ENCODE measurements around the gene NXPE2.

Gene NXPE2

DNA sequence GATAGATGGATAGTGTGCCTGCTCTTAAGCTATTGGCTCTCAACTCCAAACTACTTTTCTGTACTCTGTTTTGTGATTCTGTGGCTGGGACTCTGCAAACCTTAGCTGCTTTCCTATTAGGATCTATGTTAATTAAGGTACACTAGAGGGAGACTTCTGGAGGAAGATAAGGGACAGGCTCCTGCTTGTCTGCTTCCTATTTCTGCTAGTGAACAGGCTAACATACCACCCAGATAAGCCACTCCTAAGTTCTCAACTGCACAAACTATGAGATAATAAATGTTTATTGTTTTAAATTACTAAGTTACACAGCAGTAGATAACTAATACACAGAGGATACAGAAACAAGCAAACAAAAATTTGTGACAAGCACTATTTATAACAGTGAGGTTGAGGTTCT lies 10.2 kb upstream of the NXPE2 start:
- FAIRE-seq (no peak), DNase-seq (ENCODE audit: insufficient read length, low spot score) (no peak)

DNA sequence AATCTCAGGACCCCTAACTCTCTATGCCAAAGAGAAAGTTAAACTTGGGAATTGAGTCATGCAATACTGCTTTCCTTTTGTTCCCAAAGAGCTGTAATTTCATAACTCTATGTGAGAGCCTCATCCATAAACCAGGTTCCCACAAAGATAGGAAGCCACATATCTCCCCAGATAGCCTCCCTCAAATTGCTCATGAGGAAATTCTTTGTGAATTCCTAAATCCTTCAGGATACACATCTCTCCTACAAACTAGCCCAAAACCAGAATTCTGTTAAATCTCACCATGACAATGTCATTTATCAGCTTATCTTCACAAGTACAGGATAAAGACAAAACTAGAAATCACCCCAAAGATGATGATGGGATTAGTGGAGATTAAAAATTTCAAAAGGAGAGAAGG lies 4.7 kb upstream of the NXPE2 start:
- FAIRE-seq = no peak
- no peak for DNase-seq (ENCODE audit: insufficient read length, low spot score)
- TF ChIP-seq, protein P1, sequence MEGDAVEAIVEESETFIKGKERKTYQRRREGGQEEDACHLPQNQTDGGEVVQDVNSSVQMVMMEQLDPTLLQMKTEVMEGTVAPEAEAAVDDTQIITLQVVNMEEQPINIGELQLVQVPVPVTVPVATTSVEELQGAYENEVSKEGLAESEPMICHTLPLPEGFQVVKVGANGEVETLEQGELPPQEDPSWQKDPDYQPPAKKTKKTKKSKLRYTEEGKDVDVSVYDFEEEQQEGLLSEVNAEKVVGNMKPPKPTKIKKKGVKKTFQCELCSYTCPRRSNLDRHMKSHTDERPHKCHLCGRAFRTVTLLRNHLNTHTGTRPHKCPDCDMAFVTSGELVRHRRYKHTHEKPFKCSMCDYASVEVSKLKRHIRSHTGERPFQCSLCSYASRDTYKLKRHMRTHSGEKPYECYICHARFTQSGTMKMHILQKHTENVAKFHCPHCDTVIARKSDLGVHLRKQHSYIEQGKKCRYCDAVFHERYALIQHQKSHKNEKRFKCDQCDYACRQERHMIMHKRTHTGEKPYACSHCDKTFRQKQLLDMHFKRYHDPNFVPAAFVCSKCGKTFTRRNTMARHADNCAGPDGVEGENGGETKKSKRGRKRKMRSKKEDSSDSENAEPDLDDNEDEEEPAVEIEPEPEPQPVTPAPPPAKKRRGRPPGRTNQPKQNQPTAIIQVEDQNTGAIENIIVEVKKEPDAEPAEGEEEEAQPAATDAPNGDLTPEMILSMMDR (IDR thresholded peaks at IDR 0.05; ENCODE audit: insufficient read depth, missing control alignments) = no peak

More for the DNA sequence above, 10.2 kb upstream of the NXPE2 start:
- TF ChIP-seq, protein P1 (IDR thresholded peaks at IDR 0.05; ENCODE audit: insufficient read depth, missing control alignments) = no peak

DNA sequence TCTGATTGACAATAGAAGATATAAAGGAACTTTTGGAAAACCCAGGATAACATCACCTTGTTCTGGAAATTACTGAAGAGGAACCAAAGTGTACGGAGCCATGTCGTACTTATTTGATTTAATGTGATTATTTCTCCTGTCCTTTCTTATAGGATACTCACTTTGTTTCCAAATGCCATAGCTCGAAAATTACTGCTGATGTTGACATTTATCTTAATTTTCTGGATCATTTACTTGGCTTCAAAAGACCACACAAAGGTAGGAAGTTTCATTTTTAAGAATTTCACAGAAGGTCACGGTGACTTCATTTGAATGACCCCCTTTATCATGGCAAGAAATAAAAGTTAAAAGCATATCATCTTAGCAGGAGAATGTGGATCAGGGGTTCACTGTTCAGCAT lies 1.2 kb downstream of the NXPE2 start:
- TF ChIP-seq, protein P1 (IDR thresholded peaks at IDR 0.05; ENCODE audit: insufficient read depth, missing control alignments) = no peak
- no peak for DNase-seq (ENCODE audit: insufficient read length, low spot score)
- no peak for FAIRE-seq

DNA sequence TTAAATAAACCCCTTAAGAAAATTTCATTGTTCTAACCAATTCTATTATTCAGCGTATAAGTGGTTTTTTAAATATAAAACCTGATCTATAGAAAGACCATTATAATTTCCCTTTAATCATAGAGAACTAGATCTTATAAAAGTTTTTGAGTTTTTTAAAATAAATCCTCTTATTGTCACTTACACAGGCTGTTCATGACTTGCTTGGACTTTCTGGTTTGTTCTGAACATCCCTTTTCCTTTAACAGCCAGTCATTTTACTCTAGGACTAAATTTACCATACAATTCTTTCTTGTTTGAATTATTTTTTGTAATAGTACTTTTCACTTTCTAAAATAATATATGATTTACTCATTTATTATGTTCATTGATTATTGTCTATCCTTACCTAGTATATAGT lies 4.7 kb downstream of the NXPE2 start:
- DNase-seq (ENCODE audit: insufficient read length, low spot score) = no peak
- FAIRE-seq = no peak

DNA sequence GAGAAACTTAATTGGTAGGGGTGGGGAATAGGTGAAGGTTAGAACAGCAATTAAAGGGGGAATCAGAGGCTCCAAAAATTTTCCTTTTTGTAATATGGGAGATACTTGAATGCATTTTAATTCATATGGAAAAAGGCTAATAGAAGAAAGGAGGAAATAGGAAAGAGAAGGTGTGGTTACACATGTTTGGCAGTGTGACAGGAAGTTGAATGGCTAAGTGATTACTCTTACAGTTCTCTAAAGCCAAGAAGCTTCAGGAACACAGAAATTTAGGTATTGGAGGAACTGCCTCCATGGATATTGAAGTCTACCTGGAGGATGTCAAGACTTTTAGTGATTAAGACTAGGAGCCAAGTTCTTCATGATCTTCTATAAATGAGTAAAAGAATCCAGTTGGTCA lies 6.3 kb downstream of the NXPE2 start:
- no peak for FAIRE-seq

More for the DNA sequence above, 4.7 kb downstream of the NXPE2 start:
- TF ChIP-seq, protein P1 (IDR thresholded peaks at IDR 0.05; ENCODE audit: insufficient read depth, missing control alignments) = no peak

DNA sequence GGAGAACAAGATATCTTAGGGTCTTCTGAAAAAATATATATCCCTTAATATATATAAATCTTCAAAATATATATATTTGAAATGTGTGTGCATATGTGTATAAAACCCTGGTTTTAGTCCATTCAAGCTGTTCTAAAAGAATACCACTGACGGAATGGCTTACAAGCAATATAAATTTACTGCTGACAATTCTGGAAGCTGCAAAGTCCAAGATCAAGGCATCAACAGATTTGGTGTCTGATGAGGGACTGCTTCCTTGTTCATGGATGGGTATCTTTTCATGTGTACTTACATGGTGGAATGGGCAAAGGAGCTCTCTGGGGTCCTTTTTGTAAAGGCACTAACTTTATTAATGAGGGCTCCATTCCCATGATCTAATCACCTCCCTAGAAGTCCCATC lies 6.8 kb downstream of the NXPE2 start:
- TF ChIP-seq, protein P1 (IDR thresholded peaks at IDR 0.05; ENCODE audit: insufficient read depth, missing control alignments) = no peak
- DNase-seq (ENCODE audit: insufficient read length, low spot score) = no peak
- no peak for FAIRE-seq

More for the DNA sequence above, 6.3 kb downstream of the NXPE2 start:
- DNase-seq (ENCODE audit: insufficient read length, low spot score) = no peak
- TF ChIP-seq, protein P1 (IDR thresholded peaks at IDR 0.05; ENCODE audit: insufficient read depth, missing control alignments) = no peak

DNA sequence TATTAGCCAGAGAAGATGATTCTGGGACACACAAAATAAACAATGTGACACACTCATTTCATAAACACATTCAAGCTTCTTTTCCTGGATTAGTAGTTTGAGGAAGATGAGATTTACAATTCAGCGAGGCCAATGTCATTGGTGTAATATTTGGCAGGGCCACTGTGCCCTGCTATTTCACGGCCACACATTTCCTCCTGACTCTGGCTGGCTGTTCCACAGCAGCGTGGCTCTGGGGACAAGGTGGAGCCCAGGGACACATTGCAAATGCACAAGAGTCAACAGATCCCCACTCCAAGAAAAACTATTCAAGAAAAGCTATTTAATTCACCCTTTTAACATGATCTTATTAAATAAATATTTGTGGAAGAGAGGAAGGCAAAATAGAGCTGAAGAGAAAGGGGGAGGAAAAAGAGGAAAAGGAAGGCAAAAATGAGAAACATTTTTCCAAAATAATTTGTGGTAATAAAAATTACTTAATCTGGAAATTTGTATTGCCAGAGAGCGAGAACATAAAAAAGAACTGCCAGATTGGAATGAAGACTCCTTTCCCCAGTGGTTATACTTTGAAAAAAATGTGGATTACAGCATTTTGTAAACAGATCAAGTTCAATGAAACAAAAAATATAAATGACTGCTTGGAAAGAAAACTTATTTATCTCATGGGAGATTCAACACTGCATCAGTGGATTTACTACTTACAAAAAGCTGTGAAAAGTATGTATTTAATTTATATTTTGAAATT lies 27.1 kb downstream of the NXPE2 start:
- DNase-seq (ENCODE audit: insufficient read length, low spot score) = no peak
- FAIRE-seq = no peak
- TF ChIP-seq, protein P1 (IDR thresholded peaks at IDR 0.05; ENCODE audit: insufficient read depth, missing control alignments) = no peak

Measured in D721Med (cell line).